Uterus (tissue), 2 donors: Measurements from ENCODE around the gene ARHGAP44.

Experiments
- POLR2A ChIP-seq, 2 donors: fragments of 450-650 bp; IDR thresholded peaks; one replicate each; pipeline ENCODE4 v1.6.1; 2016; ENCODE audit warnings: antibody characterized with exemption in 2 of 2, mild to moderate bottlenecking in 1 of 2, moderate library complexity in 1 of 2
- TF ChIP-seq, protein P1 (sequence below), 4 experiments: fragments of 200-600 bp in 2 of 4; fragments of 450-650 bp in 2 of 4; sonication (generic) in 2 of 4; IDR thresholded peaks; one replicate each; pipeline ENCODE4 v1.5.1; 2016 to 2019; ENCODE audit warnings: antibody characterized with exemption in 4 of 4, mild to moderate bottlenecking in 2 of 4, moderate library complexity in 1 of 4

DNA sequence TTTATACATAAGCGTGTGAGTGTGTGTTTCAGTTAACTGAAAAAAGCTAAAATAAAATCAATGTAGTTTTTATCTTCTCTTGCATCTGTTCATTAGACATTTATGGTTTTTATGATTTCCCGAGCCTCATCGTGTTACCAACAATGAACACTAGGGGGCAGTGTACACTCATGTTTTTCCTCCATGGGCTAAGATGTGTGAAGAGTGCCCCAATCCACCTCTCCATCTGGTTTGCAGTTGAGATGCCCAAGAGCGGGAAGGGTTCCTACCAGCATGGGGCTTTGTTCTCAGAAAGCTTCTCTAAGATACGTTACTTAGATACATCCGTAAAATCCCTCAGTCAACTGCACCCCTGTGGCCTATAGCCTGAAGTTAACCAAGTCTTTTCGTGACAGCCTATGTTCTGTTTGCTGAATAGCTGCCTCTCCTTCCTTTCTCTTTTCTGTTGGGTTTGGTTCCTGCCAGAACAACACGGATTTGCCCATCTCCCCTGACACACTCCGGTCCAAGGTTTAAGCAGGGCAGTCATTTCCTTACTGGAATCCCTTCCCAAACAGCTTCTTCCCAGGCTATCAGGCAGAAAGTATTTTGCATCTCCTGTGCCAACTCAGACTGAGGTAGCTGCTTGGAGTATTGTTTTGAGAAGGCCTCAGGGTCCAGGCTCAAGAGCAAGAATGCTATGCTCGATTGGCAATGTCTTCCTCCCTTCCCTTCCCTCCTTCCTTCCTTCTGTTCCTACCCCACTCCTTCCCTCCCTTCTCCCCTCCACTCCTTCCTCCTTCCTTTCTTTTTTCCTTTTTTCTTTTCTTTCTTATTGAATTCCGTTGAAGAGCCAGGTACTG is 241.4 kb downstream of the ARHGAP44 start:
- TF ChIP-seq, protein P1, sequence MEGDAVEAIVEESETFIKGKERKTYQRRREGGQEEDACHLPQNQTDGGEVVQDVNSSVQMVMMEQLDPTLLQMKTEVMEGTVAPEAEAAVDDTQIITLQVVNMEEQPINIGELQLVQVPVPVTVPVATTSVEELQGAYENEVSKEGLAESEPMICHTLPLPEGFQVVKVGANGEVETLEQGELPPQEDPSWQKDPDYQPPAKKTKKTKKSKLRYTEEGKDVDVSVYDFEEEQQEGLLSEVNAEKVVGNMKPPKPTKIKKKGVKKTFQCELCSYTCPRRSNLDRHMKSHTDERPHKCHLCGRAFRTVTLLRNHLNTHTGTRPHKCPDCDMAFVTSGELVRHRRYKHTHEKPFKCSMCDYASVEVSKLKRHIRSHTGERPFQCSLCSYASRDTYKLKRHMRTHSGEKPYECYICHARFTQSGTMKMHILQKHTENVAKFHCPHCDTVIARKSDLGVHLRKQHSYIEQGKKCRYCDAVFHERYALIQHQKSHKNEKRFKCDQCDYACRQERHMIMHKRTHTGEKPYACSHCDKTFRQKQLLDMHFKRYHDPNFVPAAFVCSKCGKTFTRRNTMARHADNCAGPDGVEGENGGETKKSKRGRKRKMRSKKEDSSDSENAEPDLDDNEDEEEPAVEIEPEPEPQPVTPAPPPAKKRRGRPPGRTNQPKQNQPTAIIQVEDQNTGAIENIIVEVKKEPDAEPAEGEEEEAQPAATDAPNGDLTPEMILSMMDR (IDR thresholded peaks at IDR 0.05) = peak; percentile 32 to 64 (median 46)
- no peak for TF ChIP-seq POLR2A (IDR thresholded peaks at IDR 0.05)
